ENCODE results near the gene RAP1GAP2.
"Not testable (repeated sequence)": the region's sequence is repeated elsewhere in the genome, so short reads cannot be mapped to it uniquely, and the experiment has no call there.

RAP1GAP2 gene

GRCh38 chr17:2978116-2978515 is 181.9 kb downstream of the RAP1GAP2 start:
- no peak for DNase-seq

GRCh38 chr17:2978991-2979390 is 182.8 kb downstream of the RAP1GAP2 start:
- DNase-seq: no peak

- no peak for DNase-seq
Observed at GRCh38 chr17:2980211-2980903, 184.1 kb downstream of the RAP1GAP2 start.

GRCh38 chr17:2980904-2981246 is 184.6 kb downstream of the RAP1GAP2 start:
- no peak for DNase-seq

- DNase-seq: no peak
Observed at GRCh38 chr17:2981325-2981724, 185.1 kb downstream of the RAP1GAP2 start.

- no peak for DNase-seq
Observed at GRCh38 chr17:2982854-2983253, 186.6 kb downstream of the RAP1GAP2 start.

- DNase-seq: no peak
Observed at GRCh38 chr17:2983255-2983654, 187.0 kb downstream of the RAP1GAP2 start.

- DNase-seq: no peak
Observed at GRCh38 chr17:2985318-2985717, 189.1 kb downstream of the RAP1GAP2 start.

GRCh38 chr17:2986925-2987324 is 190.7 kb downstream of the RAP1GAP2 start:
- no peak for DNase-seq

- DNase-seq: not testable (repeated sequence)
Observed at GRCh38 chr17:2989396-2989795, 193.2 kb downstream of the RAP1GAP2 start.

- no peak for DNase-seq
Observed at GRCh38 chr17:2989855-2990254, 193.6 kb downstream of the RAP1GAP2 start.

GRCh38 chr17:2990396-2990795 is 194.2 kb downstream of the RAP1GAP2 start:
- peak in 1 of 2 donors; percentile 3 for DNase-seq

- DNase-seq: not testable (repeated sequence)
Observed at GRCh38 chr17:2991396-2992180, 195.3 kb downstream of the RAP1GAP2 start.

GRCh38 chr17:2994441-2994840 is 198.2 kb downstream of the RAP1GAP2 start:
- no peak for DNase-seq

GRCh38 chr17:2995377-2995776 is 199.1 kb downstream of the RAP1GAP2 start:
- DNase-seq: no peak

- DNase-seq: no peak
Observed at GRCh38 chr17:2995886-2996809, 199.9 kb downstream of the RAP1GAP2 start.

- DNase-seq: no peak
Observed at GRCh38 chr17:2996810-2997670, 200.8 kb downstream of the RAP1GAP2 start.

GRCh38 chr17:2998469-2998901 is 202.2 kb downstream of the RAP1GAP2 start:
- DNase-seq: not testable (repeated sequence)

- peak; percentile 4 to 78 for DNase-seq
Observed at GRCh38 chr17:3002538-3003295, 206.5 kb downstream of the RAP1GAP2 start.

- DNase-seq: peak; percentile 31 to 59
Observed at GRCh38 chr17:3003296-3004149, 207.3 kb downstream of the RAP1GAP2 start.
